Measurements from ENCODE around the gene FOXF1. TPM values are rescaled to one million over a fixed set of nuclear protein-coding genes. Genes with fewer than 3 reads are reported as not detected.

The FOXF1 gene
- total RNA-seq, 4 donors from 2014 or later = 10.8 to 44.1 (median 23.4) TPM

DNA sequence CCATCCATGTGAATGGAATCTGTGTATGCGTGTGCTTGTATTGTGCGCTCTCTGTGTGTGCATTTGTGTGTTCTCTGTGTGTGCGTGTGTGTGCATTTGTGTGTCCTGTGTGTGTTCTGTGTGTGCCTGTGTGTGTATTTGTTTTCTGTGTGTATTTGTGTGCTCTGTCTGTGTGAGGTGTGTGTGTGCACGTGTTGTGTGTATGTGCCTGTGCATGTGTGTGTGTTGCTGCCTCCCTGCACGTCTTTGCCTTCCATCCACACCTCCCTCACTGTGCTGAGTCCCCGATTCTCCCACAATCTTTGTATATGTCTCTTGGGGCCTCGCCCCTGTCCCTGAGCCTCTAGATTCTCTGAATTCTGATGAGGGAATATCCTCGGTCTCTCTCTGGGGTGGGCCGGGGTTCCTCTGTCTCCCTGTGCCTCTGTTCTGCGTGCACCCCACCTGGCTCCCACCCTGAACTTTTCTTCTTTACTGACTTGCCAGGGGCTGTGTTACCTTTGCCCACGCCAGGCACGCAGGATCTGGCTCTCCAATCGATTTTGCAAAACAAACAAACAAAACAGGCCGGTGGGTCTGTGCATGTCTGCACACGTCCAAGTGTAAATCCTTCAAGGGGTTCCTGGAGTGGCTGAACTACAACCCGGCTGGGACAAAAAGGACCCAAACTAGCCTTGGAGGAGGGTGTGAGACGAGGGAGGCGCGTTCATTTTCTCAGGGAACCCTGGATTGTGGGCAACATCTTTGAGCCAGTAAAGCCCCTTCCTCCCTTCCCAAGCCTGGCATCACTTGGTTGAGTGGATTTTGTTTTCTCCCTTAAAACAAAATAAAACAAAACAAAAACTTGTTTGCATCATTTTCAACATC lies 8.1 kb upstream of the FOXF1 start:
- no peak for TF ChIP-seq EP300 (IDR thresholded peaks at IDR 0.05; ENCODE audit: low read depth)
- no peaks in the 10 kb centered on the region for H3K36me3 ChIP-seq
- H3K4me1 ChIP-seq = peaks cover 0 to 8% (median 3%) of the 10 kb centered on the region in 4 donors
- no peak for DNase-seq
- intact Hi-C loops (cut with DNase I; ENCODE audit: low total_unique reads) (loop anchor here (5.0 kb wide), 1 partner anchor 200 kb away; no protein-coding TSS in a partner anchor), in situ Hi-C loops (cut with MboI; ENCODE audit: low pct_ligation_motif_present in 1 of 4, low pct_unique_long_range_greater_than_20kb in 1 of 4, low sequenced_read_pairs in 3 of 4) (loop anchor here (25.0 kb wide), 4 partner anchors 165 to 690 kb away; no protein-coding TSS in a partner anchor)
- 12 to 23% methylated on average over 9 to 19 of the region's 19 CpGs for WGBS, 2 donors (ENCODE audit: low coverage in 1 of 2)
- H3K27ac ChIP-seq = peak overlapping the region; percentile 94 to 99 (median 96)
- H3K27me3 ChIP-seq = peaks cover 98% of the 10 kb centered on the region
- H3K9me3 ChIP-seq = no peaks in the 10 kb centered on the region
- peak overlapping the region in 2 of 4 donors; percentile 1 to 69 for H3K4me3 ChIP-seq

DNA sequence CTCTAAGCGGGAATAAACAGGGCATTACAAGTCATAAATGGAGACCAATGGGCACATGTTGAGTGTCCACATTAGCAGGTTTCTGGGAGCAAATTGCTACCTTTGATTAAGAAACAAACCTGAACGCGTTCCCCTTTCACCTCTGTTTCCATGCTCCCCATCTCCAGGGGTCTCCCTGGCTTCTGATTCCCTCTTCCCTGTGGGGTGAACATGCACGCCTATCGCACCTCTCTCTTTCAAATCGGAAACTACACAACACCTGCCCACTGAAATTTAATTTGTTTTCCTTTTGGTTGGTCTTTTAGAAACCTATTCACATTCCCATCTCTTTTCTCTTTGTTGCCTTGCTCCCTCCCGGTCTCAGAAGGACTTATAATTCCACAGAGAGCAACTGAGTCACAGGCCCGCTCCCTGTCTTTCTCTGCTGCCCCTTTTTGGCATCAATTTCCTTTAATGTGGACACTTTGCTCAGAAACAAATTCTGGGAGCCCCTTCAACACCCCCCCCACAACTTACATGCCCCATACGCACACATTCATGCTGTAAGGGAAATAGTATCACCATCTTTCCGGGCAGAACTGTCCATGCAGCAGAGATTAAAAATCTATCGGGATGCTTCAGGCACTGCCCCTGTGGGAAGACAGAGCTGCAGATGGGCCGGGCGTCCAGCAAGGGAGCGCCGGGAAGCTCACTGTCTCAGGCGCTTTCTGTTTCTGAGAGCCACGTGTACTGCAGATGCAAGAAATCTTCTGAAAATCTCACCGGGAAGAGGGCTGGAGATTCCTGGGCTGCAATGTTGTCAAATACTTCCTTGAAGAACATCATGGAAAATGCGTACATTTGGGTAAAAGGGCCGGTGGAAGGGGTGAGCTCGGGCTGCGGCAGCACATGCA lies 7.2 kb upstream of the FOXF1 start:
- in situ Hi-C loops (cut with MboI; ENCODE audit: low pct_ligation_motif_present in 1 of 4, low pct_unique_long_range_greater_than_20kb in 1 of 4, low sequenced_read_pairs in 3 of 4) (loop anchor here (25.0 kb wide), 4 partner anchors 166 to 691 kb away; no protein-coding TSS in a partner anchor), intact Hi-C loops (cut with DNase I; ENCODE audit: low total_unique reads) (loop anchor here (5.0 kb wide), 1 partner anchor 201 kb away; no protein-coding TSS in a partner anchor)
- H3K27ac ChIP-seq = peak overlapping the region; percentile 94 to 99 (median 96)
- H3K4me3 ChIP-seq = peak overlapping the region in 3 of 4 donors; percentile 1 to 69 (median 8)
- no peaks in the 10 kb centered on the region for H3K9me3 ChIP-seq
- 16 to 27% methylated on average over 12 to 22 of the region's 22 CpGs for WGBS, 2 donors (ENCODE audit: low coverage in 1 of 2)
- H3K4me1 ChIP-seq = peaks cover 0 to 8% (median 4%) of the 10 kb centered on the region in 4 donors
- TF ChIP-seq POLR2A (IDR thresholded peaks at IDR 0.05) (no peak), POLR2AphosphoS5 (IDR thresholded peaks at IDR 0.05) (peak in 2 of 3 donors; percentile 7 to 18), EP300 (IDR thresholded peaks at IDR 0.05; ENCODE audit: low read depth) (no peak)
- TF ChIP-seq, protein P1, sequence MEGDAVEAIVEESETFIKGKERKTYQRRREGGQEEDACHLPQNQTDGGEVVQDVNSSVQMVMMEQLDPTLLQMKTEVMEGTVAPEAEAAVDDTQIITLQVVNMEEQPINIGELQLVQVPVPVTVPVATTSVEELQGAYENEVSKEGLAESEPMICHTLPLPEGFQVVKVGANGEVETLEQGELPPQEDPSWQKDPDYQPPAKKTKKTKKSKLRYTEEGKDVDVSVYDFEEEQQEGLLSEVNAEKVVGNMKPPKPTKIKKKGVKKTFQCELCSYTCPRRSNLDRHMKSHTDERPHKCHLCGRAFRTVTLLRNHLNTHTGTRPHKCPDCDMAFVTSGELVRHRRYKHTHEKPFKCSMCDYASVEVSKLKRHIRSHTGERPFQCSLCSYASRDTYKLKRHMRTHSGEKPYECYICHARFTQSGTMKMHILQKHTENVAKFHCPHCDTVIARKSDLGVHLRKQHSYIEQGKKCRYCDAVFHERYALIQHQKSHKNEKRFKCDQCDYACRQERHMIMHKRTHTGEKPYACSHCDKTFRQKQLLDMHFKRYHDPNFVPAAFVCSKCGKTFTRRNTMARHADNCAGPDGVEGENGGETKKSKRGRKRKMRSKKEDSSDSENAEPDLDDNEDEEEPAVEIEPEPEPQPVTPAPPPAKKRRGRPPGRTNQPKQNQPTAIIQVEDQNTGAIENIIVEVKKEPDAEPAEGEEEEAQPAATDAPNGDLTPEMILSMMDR (IDR thresholded peaks at IDR 0.05) = no peak
- no peak for DNase-seq
- no peaks in the 10 kb centered on the region for H3K36me3 ChIP-seq
- peaks cover 98% of the 10 kb centered on the region for H3K27me3 ChIP-seq

DNA sequence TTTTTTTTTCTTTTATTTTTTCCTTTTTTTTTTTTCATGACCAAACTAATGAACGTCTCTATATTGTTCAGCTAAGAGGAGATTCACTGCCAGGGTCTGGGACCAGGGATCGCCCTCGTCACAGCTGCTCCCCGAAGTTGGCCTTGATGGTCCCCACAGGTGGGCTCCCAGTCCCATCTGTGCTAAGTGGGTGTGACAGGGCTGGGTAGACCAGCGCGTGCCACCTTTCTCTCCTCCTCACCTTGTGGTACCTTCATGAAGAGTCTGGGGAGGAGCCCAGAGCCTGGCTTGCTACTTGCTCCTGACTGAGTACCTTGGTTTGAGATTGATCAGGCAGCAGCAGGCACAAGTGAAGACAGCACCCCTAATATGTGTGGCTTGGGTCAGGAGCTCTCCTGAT lies 6.5 kb upstream of the FOXF1 start:
- 6 to 18% methylated on average over 6 of the region's 6 CpGs for WGBS, 2 donors (ENCODE audit: low coverage in 1 of 2)
- Histone ChIP-seq H3K4me3 (peak overlapping the region in 3 of 4 donors; percentile 8 to 69 (median 61)), H3K27me3 (peaks cover 98% of the 10 kb centered on the region), H3K27ac (peak overlapping the region; percentile 94 to 99 (median 96)), H3K36me3 (no peaks in the 10 kb centered on the region), H3K4me1 (peaks cover 0 to 12% (median 4%) of the 10 kb centered on the region in 4 donors), H3K9me3 (no peaks in the 10 kb centered on the region)
- no peak for DNase-seq
- TF ChIP-seq POLR2AphosphoS5 (IDR thresholded peaks at IDR 0.05) = no peak
- no peak for TF ChIP-seq EP300 (IDR thresholded peaks at IDR 0.05; ENCODE audit: low read depth)
- TF ChIP-seq, protein P1 (IDR thresholded peaks at IDR 0.05) = no peak
- TF ChIP-seq POLR2A (IDR thresholded peaks at IDR 0.05) = no peak
- intact Hi-C loops (cut with DNase I; ENCODE audit: low total_unique reads) = loop anchor here (5.0 kb wide), 1 partner anchor 202 kb away; no protein-coding TSS in a partner anchor
- in situ Hi-C loops (cut with MboI; ENCODE audit: low pct_ligation_motif_present in 1 of 4, low pct_unique_long_range_greater_than_20kb in 1 of 4, low sequenced_read_pairs in 3 of 4) = loop anchor here (25.0 kb wide), 4 partner anchors 167 to 692 kb away; no protein-coding TSS in a partner anchor

DNA sequence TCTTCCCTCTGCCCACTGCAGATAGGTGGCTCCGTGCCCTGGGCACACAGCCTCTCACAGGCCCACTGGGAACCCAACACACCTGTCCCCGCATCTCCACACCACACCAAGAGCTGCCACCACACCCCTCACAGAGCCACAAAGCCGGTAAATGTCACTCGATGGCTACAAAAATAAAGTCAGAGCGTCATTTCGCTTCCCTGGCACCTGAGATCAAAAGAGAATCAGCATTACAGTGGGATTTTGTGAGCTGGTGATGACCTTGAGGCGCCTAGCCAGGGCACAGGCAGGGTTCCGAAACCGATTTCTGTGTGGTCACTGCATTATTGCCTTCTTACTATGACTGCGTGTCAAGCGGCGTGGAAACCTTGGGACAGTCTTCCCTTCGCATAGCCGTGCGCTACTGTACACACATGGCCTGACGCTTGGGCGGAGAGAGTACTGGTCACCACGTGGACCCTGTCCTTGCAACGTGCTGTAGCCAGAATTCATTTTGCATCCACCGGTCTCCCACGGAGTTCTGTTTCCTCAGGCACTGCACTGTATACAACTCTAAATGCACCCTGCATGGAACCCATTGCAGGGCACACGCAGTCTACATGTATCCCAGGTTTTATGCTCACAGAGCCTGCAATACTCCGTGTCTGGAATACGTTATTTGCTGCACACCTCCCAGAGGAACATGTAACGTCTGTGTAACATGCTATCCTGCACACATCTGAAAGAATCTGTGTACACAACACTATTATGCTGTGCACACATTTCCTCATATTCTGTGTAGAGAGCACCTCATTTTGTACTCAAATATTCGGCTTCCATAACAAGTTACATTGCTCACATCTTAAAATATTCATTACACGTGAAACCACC lies 5.8 kb upstream of the FOXF1 start:
- TF ChIP-seq POLR2A (IDR thresholded peaks at IDR 0.05) (no peak), POLR2AphosphoS5 (IDR thresholded peaks at IDR 0.05) (peak; percentile 35 to 50 (median 42))

More for the DNA sequence above, 5.8 kb upstream of the FOXF1 start:
- H3K36me3 ChIP-seq = no peaks in the 10 kb centered on the region
- 19 to 27% methylated on average over 8 to 27 of the region's 27 CpGs for WGBS, 2 donors (ENCODE audit: low coverage in 1 of 2)
- intact Hi-C loops (cut with DNase I; ENCODE audit: low total_unique reads) = loop anchor here (5.0 kb wide), 1 partner anchor 202 kb away; no protein-coding TSS in a partner anchor
- peak overlapping the region; percentile 3 to 69 (median 34) for H3K4me3 ChIP-seq
- DNase-seq = no peak
- H3K27me3 ChIP-seq = peaks cover 98% of the 10 kb centered on the region
- peak overlapping the region; percentile 94 to 99 (median 96) for H3K27ac ChIP-seq
- no peaks in the 10 kb centered on the region for H3K9me3 ChIP-seq
- peaks cover 0 to 13% (median 4%) of the 10 kb centered on the region in 4 donors for H3K4me1 ChIP-seq
- in situ Hi-C loops (cut with MboI; ENCODE audit: low pct_ligation_motif_present in 1 of 4, low pct_unique_long_range_greater_than_20kb in 1 of 4, low sequenced_read_pairs in 3 of 4) = loop anchor here (25.0 kb wide), 4 partner anchors 167 to 692 kb away; no protein-coding TSS in a partner anchor
